HG03432 (cell line): ENCODE results near the gene GNE.
"Not testable (repeated sequence)": the region's sequence is repeated elsewhere in the genome, so short reads cannot be mapped to it uniquely, and the experiment has no call there.

Experiments used
- ATAC-seq: cut with Tn5 transposase; IDR thresholded peaks from one replicate; pipeline ENCODE4 v1.9.1; 2021; ENCODE audit warnings: mild to moderate bottlenecking, moderate library complexity; ENCODE audit not compliant: unreplicated experiment

Gene GNE

GRCh38 chr9:36268007-36268427 lies 9.8 kb upstream of the GNE start:
- ATAC-seq, result no peak

GRCh38 chr9:36264896-36265295 lies 6.6 kb upstream of the GNE start:
- ATAC-seq, result no peak

GRCh38 chr9:36263683-36264082 lies 5.4 kb upstream of the GNE start:
- no peak for ATAC-seq

- ATAC-seq, result no peak
These were observed 817 bp upstream of the GNE start for GRCh38 chr9:36258996-36259533.

GRCh38 chr9:36251428-36251827 lies 6.8 kb downstream of the GNE start:
- no peak for ATAC-seq

- ATAC-seq, result no peak
These were observed 8.2 kb downstream of the GNE start for GRCh38 chr9:36250079-36250478.

- no peak for ATAC-seq
These were observed 9.1 kb downstream of the GNE start for GRCh38 chr9:36249189-36249588.

- ATAC-seq, result not testable (repeated sequence)
These were observed 10.2 kb downstream of the GNE start for GRCh38 chr9:36248061-36248460.

GRCh38 chr9:36247356-36247755 lies 10.9 kb downstream of the GNE start:
- no peak for ATAC-seq

- ATAC-seq, result no peak
These were observed 12.3 kb downstream of the GNE start for GRCh38 chr9:36245906-36246305.

- ATAC-seq, result not testable (repeated sequence)
These were observed 18.6 kb downstream of the GNE start for GRCh38 chr9:36239675-36240074.

- ATAC-seq, result not testable (repeated sequence)
These were observed 19.0 kb downstream of the GNE start for GRCh38 chr9:36239205-36239604.

- ATAC-seq, result no peak
These were observed 21.0 kb downstream of the GNE start for GRCh38 chr9:36237230-36237629.

- ATAC-seq, result no peak
These were observed 35.8 kb downstream of the GNE start for GRCh38 chr9:36222449-36222848.

GRCh38 chr9:36221667-36222066 lies 36.6 kb downstream of the GNE start:
- ATAC-seq, result no peak

- no peak for ATAC-seq
These were observed 39.8 kb downstream of the GNE start for GRCh38 chr9:36218411-36218901.

GRCh38 chr9:36218011-36218410 lies 40.2 kb downstream of the GNE start:
- no peak for ATAC-seq

- no peak for ATAC-seq
These were observed 40.8 kb downstream of the GNE start for GRCh38 chr9:36217256-36217968.

- no peak for ATAC-seq
These were observed 43.7 kb downstream of the GNE start for GRCh38 chr9:36214571-36214970.

- no peak for ATAC-seq
These were observed 44.3 kb downstream of the GNE start for GRCh38 chr9:36213989-36214388.

- ATAC-seq, result no peak
These were observed 44.9 kb downstream of the GNE start for GRCh38 chr9:36213387-36213786.

GRCh38 chr9:36211510-36211909 lies 46.7 kb downstream of the GNE start:
- no peak for ATAC-seq

- ATAC-seq, result no peak
These were observed 47.5 kb downstream of the GNE start for GRCh38 chr9:36210722-36211121.
